GM19240 (cell line): ENCODE data around the gene LTB4R.
"Not testable (repeated sequence)": the region's sequence is repeated elsewhere in the genome, so short reads cannot be mapped to it uniquely, and the experiment has no call there.

Experiments used
- DNase-seq: peaks from one replicate; pipeline ENCODE4 v3.0.0; 2011; ENCODE audit warnings: low spot score; ENCODE audit not compliant: insufficient read length

LTB4R gene

GRCh38 chr14:24322672-24323071 lies 11.4 kb downstream of the LTB4R start:
- no peak for DNase-seq

GRCh38 chr14:24323341-24323740 lies 12.0 kb downstream of the LTB4R start:
- DNase-seq: no peak

GRCh38 chr14:24324024-24324423 lies 12.7 kb downstream of the LTB4R start:
- DNase-seq: no peak

GRCh38 chr14:24325041-24325530 lies 13.8 kb downstream of the LTB4R start:
- DNase-seq: no peak

- DNase-seq: no peak
Measured at GRCh38 chr14:24325963-24326362, 14.7 kb downstream of the LTB4R start.

GRCh38 chr14:24327303-24327702 lies 16.0 kb downstream of the LTB4R start:
- no peak for DNase-seq

GRCh38 chr14:24327914-24328313 lies 16.6 kb downstream of the LTB4R start:
- not testable (repeated sequence) for DNase-seq

- DNase-seq: no peak
Measured at GRCh38 chr14:24329073-24329663, 17.9 kb downstream of the LTB4R start.

- DNase-seq: no peak
Measured at GRCh38 chr14:24329736-24330135, 18.4 kb downstream of the LTB4R start.

GRCh38 chr14:24330973-24331674 lies 19.8 kb downstream of the LTB4R start:
- no peak for DNase-seq

- DNase-seq: no peak
Measured at GRCh38 chr14:24331731-24332267, 20.5 kb downstream of the LTB4R start.

- peak; percentile 85 for DNase-seq
Measured at GRCh38 chr14:24332268-24332993, 21.1 kb downstream of the LTB4R start.

- no peak for DNase-seq
Measured at GRCh38 chr14:24334431-24335291, 23.4 kb downstream of the LTB4R start, which contains the start of gene ADCY4. Gene ADCY4, minus strand, starts transcription at chr14:24335071. Its CDS starts 419 bp downstream, at chr14:24334652.

GRCh38 chr14:24335461-24336171 lies 24.3 kb downstream of the LTB4R start:
- DNase-seq: no peak

- DNase-seq: no peak
Measured at GRCh38 chr14:24337144-24337823, 26.0 kb downstream of the LTB4R start.

- no peak for DNase-seq
Measured at GRCh38 chr14:24337824-24338175, 26.5 kb downstream of the LTB4R start.

GRCh38 chr14:24338843-24339242 lies 27.5 kb downstream of the LTB4R start:
- no peak for DNase-seq

- DNase-seq: peak; percentile 81
Measured at GRCh38 chr14:24339284-24340151, 28.2 kb downstream of the LTB4R start, which contains the start of gene RIPK3. Gene RIPK3, minus strand, starts transcription at chr14:24339991. Its CDS starts 165 bp downstream, at chr14:24339826.

GRCh38 chr14:24340606-24341005 lies 29.3 kb downstream of the LTB4R start:
- no peak for DNase-seq
